ENCODE measurements around the gene OLFML2A.
"Not testable (repeated sequence)": the region's sequence is repeated elsewhere in the genome, so short reads cannot be mapped to it uniquely, and the experiment has no call there.

OLFML2A gene

DNA sequence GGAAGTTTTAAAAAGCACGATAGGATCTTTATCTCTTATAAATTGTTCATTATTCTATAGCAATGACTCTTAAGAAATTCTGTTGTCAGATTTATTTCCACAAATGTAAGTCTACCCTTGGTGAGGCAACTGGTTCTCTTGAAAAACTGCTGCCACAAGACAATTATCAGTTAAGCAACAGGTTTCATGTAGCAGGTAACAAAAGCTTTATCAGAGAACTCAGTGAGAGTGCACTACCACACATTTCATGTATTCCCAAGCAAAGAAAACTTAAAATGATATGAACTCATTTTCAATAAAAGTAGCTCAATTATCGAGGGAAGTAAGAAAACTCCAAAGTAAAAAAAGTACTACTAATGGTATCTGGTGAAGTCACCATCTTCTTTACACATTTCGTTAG, 15.2 kb upstream of the OLFML2A start:
- DNase-seq: no peak

DNA sequence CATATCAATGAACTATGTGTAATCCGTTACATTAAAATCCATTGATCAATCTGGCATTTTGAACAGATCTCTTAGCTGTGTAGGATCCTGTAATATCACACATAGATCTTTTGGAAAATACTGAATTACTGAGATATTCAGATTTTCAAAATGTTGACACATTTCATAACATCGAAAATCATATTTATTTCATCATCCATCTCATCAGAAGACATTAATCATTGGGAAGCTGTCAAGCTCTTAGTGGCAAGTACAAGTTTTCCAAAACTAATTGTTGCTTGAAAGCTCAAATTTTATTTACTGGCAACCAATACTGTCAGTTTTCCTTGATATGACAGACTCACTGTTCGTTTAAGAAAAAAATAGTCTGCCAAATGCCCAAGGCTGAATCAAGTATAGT, 14.3 kb upstream of the OLFML2A start:
- DNase-seq: no peak

DNA sequence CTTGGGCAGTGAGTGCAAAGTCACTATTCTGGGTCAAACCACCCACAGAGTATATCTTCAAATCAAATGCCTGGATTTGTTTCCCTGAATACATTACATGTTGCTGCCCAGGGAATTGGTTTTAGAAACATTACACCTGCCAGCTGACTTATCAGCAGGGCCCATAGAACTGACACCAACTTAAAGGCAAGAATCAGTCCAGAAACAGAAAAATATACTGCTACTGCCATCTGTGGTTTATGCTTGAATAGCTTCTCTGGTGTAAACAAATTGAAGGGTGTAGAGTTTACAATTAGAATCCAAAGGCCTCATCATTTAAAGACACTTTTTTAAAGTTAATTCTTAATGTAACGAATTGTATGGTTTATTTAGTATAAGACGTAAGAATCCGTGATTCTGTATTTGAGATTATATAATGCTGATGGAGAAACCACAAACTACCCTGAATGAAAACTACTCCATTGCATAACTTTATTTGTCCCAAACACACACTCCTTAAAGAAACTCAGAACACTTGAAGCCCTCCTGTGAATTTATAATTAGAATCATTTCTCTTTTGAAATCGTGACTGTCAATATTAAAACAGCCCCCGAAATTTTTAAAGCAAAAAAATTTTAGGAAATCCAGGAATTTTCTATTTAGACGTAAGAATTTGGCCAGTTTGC, 12.0 kb upstream of the OLFML2A start:
- no peak for DNase-seq

DNA sequence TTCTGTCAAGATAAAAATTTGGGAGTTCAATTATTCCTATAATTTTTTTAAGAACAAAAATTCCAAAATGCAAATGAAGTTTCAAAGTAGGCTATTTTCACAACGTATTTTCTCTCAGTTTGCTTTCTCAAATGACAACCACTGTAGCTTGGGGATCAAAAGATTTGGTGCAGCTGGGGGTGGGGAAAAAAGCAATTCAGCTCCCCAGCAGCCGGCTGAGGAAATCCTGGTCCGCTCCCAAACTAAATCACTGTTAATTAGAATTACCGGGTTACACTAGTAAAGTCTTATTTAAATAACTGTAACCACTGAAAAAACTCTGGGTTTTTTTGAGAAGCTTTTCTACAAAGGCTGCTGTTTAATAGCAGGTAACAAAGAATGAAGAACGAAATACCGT, 11.5 kb upstream of the OLFML2A start:
- DNase-seq: no peak

DNA sequence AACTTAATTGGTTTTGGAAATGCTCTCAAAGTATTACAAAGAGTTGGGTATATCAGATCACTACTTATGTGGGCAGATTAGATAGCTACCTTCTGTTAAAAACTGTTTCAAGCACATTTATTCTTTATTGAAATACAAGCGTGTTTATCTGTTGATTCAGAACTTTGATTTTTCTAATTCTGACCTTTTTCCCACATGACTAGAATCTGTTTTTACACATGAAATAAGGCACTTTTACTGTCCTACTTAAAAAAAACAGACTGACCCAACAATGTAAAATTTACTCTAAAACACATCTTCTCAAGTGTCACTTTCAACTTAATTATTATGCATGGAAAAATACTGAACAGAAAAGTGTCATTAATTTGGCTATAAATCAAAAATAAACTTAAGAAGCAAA, 10.6 kb upstream of the OLFML2A start:
- DNase-seq: no peak

DNA sequence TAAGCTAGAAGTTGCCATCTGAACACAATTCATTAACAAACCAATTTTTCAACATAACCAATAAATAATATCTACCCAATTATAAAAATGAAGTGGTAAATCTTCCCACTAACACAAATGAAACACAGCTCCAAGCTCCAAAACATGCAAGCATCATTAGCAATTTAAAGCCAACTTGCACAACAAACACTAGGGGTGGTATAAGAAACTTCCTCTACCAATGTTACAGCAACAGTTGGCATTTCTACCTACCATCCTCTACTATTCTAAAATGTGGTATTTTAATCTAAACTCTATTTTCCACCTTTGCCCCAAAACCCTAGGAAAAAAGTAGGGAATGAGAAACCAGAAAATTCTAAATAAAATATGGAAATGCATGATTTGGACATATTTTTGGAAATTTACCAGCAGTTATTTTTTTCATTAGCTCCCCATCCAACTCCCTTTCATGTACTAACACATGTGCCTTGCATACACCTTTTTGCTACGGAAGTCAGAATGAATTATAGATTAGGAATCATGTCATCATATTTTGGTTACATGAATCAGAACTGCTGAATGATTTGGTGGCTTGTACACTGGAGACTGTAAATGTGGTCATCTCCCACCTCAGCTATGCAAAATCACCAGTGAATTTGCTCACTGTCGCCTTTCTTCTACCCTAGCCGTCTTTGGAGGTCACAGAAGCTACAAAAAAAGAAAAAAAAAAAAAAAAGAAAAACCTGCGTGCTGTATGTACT, 9.9 kb upstream of the OLFML2A start:
- peak; percentile 20 for DNase-seq

DNA sequence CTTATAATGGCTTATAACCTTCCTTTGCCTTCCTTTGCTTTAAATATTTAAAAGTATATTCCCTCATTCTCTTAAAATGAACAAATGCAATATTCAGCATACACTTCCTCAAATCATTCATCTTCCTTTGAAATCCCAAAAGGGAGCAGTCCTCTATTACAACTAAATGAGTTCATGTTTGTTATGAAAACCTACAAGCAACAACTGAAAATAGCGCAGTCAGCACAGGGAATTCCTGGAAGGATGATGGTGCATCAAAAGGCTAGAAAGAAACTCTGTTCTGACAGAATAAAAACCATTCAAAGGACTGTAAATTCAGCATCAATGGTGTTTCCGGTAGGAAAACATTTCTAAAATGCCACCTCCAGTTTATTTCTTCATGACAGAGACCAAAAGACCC, 9.1 kb upstream of the OLFML2A start:
- no peak for DNase-seq

DNA sequence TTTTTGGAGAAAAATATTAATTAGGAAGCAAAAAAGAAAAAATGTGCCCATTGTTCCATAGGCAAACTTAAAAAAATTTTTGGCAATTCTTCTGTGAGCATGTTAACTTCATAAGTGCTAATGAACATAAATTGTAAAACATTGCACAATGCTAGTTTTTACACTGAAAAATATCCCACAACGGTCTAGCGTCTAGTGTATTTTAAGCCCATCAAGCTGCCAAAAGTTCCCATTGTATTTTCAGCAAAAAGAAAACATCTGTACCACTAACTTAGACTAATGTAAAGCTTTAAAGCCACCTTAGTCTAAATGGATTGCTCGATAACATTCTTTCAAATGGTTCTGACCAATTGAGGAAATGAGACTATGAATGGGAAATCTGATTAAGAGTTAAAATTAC, 8.6 kb upstream of the OLFML2A start:
- no peak for DNase-seq

DNA sequence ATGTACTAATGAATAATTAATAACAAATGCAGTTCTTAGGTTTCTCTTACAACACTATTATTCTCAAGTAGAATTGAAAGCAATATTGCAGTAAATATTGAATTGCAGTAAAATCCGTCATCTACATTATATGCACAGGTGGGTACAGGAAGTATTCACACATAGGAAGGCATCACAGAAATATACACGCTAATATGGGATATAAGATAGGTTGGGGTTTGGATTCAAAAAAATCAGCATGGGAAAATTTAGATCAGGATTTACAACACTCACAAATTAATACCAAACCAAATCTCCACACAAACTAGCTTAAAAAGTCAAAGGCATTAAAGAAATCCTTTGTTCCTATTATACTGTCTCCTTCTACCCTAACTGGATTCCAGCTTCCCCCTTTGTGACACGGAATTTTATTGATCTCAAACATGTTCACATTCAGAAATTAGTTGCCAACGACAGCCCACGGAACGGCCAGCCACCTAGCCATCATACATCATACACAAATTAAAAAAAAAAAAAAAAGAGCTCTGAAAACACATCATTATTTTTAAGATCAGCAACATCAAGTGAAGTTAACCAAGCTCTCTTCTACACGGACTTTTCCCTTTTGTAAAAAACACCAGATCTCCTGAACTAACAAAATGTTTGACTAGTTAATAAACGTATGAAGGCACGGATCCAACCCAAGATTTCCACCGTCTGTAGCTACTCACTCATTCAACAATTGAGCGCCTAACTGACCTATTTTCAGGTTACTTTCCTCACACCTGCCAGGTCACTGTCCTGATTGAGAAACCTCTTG, 8.0 kb upstream of the OLFML2A start:
- DNase-seq: no peak

DNA sequence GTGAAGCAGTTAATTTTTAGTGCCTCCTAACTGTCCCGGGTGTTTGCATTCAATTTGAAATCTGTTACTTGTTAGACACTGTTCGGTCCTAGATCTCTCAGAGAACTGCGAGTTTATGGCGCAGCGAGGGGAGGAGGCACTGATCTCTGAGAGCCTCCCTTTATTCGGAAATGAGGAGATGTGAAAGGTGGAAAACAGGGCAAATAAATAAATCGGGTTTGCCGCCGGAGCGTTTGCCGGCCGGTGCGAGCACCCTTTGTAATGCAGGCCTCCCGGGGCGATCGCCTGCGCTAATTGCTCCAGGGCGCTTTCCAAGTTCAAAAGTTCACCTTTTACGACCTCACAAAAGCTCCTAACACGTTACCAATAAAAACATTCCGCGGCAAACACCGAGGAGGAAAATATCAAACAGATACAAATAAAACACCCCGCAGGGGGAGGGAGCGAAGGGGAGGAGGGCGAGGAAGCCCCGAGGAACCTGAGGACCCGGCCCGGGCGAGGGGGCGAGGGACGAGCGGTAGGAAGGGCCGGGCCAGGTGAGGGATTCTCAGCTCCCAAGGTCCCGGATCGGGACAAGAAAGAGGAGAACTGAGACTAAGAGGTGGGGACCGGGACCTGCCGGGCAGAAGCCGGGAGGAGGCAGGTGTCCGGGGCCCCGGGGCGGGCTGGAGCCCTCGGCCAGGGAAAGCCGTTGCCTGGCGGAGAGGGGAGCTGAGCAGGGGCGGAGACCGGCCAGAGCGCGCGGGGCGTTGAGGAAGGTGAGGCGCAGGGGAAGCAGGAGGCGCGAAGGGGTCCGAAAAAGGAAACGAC, 7.2 kb upstream of the OLFML2A start:
- DNase-seq: no peak

DNA sequence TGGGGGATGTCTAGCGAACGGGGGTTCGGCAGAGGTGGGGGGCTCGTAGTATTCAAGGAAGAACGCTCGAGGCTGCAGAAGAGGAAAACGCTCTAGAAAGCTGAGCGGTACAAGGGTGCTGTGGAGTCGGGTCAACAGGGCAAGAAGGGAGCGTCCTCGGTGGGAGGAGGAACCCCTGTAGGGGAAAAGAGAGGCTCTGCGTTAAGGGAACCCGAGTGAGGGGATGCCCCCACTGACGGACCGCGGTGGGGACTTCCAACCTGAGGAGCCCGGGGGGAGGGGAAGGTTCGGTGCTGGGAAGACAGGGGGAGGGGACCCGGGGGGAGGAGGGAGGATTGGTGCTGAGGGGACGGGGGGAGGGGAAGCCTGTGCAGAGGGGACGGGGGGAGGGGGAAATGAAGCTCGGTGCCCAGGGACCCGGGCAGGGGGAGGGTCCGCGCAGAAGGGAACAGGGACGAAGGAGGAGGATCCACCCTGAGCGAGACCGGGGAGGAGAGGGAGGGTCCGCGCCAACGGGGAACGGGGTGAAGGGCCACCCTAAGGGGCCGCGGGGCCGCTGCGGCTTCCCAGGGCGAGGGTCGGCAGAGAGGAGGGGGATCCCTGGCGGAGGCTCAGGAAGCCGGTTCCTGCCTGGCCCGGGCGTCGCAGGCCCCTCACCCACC, 6.4 kb upstream of the OLFML2A start:
- no peak for DNase-seq

DNA sequence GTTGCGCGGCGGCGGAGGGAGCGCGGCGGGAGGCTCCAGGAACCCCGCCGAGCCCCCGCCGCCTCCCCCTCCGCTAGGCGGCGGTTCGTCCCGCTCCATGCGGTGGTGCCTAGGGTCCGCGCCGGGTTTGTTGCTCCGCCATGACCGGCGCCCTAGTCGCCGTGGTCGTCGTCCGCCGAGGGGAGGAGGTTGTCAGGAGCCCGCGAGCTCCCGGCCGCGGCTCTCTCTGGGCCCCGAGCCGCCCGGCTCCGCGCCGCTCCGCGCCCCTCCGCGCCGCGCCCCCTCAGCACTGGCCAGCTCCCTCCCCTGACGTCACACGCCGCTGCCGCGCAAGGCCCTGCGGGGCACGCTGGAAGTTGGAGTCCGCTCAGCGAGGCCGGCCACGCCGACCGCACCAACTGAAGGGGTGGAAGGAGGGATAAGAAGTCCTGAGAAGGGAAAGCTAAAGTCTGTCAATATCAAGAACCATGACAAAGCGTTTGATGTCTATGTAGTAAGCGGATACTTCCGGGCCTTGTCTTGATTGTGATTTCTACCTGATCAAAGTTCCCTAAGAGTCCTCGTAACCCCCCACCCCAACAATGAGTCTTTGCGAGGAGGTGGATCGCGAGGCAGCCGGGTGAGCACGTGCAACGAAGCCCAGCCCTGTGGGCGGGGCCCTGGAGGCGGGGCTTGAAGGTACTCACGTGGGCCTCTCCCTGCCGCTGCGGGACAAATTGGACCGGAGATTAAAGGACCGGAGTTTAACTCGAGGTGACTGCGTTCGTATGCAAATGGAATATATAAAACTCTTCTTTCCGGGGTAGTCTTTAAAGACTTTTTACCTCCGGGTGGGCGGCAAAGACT, 5.7 kb upstream of the OLFML2A start, which contains the start of gene NR6A1:
NR6A1 (minus strand) TSS at position 291 of the 846 bp plus-strand sequence.
- DNase-seq: peak; percentile 95

DNA sequence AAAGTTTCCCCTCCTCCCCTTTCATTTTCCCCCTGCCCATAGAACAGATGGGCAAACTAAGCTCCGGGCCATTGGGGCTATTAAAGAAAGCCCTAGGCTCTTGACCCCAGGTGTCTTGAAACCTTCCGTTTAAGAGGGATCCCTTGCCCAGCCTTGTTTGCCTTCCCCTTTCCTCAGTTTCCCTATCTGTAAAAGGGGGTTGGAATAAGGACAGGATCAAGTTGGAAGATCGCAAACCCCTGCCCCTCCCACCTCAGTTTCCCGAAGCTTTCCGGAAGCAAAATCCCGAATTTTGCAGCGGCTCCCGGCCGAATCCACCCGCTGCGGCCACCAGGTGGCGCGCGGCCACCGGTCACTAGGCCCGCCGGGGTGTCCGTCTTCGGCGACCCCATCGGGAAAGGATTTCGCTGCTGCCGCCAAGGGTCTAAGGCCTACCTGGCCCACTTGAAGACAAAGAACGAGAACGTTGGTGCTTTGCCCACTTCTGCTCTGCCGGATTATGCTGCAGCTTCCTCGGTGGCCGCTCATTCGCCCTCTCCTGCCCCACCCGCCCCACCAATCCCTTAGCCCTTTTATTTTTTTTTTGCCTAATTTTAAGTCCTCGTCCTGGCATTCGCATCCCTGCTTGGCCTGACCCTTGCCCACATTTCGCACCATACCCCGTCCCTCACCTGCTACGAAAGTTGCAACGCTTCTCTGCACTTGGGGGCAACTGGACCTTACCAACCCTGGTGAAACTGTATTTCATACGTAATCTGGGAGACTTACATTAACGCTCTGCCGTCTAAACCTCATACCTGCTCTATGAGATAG, 4.9 kb upstream of the OLFML2A start:
- peak; percentile 43 for DNase-seq

DNA sequence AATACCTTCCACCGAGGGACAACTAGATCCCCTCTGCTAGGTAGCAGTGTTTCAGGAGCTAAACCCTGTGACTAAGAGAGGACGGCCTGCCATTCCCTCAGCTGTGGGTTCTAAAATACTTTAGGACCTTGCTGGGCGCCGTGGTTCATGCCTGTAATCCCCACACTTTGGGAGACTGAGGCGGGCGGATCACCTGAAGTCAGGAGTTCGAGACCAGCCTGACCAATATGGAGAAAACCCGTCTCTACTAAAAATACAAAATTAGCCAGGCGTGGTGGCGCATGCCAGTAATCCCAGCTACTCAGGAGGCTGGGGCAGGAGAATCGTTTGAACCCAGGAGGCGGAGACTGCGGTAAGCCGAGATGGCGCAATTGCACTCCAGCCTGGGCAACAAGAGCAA, 4.1 kb upstream of the OLFML2A start:
- not testable (repeated sequence) for DNase-seq

DNA sequence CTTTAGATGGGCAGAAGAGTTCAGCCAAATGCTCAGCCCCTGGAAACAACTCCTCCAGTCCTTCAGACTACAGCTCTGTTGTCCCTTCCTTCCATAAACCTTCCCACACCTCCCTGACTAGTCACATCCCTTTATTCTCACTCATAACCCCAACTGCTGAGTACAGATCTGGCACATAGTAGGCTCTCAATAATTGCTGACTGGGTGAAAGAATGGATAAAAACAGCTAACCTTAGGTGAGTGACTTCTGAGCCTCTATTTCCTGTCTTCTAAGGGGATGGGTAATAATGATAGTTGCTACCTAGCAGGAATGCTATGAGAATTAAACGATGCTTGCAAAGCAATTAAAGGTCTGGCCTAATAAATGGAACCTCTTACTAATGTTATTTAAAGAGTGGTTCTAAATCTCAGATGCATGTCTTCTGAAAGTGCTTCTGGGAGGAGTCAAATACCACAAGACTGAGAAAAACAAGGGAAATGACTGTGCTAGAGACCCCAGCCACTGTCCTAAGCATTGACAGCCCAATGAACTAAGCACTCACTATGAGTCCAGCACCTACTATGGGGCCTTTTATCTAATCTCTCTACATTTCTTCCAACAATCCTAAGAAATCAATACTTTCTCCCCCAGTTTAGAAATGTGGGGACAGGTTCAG, 3.3 kb upstream of the OLFML2A start:
- DNase-seq: no peak

DNA sequence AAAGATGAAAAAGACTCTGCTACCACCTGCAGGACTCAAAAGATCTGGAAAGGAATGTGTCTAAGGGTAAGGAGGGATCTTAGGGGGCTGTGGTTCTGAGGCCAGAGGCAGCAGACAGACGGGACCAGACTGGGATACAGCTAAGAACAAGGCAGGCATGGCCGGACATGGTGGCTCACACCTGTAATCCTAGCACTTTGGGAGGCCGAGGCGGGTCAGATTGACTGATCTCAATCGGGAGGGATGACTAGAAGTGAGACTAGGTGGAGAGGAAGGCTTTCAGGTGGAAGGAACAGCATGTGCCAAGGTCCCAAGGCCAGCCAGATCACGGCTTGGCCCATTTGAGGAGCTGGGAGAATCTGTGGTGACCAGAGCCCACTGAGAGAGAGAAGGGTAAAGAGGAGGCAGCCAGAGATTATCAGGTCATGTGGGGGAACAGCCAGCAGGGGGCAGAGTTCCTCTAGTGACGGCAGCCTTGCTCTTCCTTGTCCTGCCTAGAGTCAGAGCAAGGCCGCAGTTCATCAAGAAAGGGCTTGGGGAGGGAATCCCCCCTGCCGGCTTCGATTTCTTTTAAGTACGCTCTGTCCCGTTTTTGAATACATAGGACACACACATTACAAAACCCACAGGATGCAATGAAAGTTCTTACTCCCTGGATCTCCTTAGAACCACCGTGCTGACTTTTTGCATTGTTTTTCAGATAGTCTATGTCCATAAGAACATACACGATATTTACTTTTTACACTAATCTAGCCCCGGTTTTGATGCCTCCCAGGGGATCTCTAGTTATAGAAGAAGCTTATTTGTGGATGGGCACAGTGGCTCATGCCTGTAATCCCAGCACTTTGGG, 2.6 kb upstream of the OLFML2A start:
- DNase-seq: peak; percentile 32

DNA sequence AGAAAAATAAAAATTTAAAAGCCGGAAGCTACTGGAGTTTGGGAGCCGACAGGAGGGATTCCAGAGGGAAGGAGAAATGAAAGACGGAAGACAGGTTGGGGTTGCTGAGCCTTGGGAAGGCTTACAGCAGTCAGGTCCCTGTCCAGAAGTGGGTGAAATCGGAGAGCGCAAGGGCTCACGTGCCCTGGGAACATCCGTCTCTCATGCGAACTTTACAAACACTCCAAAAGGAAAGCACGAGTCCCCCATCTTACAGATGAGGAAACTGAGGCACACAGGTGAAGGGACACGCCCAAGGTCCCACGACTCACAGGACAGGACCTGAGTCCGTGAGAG, 347 bp upstream of the OLFML2A start:
- no peak for DNase-seq

DNA sequence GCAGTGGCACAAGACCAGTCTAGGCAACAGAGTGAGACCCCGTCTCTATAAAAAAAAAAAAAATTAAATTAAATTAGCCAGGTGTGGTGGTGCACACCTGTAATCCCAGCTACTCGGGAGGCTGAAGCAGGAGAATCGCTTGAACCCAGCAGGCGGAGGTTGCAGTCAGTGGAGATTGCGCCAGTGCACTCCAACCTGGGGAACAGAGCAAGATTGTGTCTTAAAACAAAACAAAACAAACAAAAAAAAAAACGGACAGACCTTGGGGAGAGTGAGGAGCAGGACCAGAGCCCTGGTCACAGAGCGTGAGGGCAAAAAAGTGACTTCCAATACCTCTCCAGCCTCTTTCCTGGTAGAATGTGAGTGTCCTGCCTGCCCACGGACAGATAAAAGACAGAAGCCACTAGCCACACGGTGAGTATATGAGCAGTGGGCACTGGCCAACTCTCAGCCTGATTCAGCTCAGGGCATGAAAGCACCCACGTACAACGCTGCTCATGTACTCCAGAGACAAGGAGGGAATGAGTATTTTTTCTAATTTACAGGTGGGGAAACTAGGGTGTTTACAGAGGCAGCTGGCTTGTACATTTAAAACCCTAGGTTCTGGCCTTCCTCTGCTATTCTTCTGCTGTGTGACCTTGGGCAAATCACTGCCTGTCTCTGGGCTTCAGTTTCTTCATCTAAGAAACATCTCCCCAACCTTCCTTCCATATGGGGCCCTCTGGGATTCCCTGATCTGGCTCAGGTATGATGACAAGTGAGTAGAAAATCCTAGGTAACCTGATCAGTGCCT, 1.8 kb downstream of the OLFML2A start:
- DNase-seq: no peak
